ENCODE results near the gene ARID3A.

The ARID3A gene

GRCh38 chr19:982567-983170 lies 56.8 kb downstream of the ARID3A start:
- Histone ChIP-seq H3K36me3 (ENCODE audit: insufficient read depth, low read length) (peaks cover 18% of the 10 kb centered on the region; the same call in 1 of the 2 replicates), H3K9ac (ENCODE audit: insufficient read length) (no peak overlapping the region), H3K27ac (peak overlapping the region; percentile 57; the same call in 1 of the 2 replicates), H3K9me3 (ENCODE audit: low read depth, low read length) (no peaks in the 10 kb centered on the region), H3K4me3 (peak overlapping the region; percentile 78)
- no peak for TF ChIP-seq POLR2AphosphoS5 (IDR thresholded peaks at IDR 0.05; ENCODE audit: borderline replicate concordance, low read depth, low read length)
- DNase-seq (ENCODE audit: low read depth, low spot score): no peak

GRCh38 chr19:984165-984967 lies 58.5 kb downstream of the ARID3A start, which contains the start of gene WDR18:
TSS of gene WDR18 (plus strand) at chr19:984345. CDS start at chr19:984354, 9 bp downstream.
- Histone ChIP-seq H3K9ac (ENCODE audit: insufficient read length) (peak within 1 kb of the TSS; percentile 94), H3K27ac (peak within 1 kb of the TSS; percentile 91), H3K36me3 (ENCODE audit: insufficient read depth, low read length) (peaks cover 18% of the 10 kb centered on the region; the same call in 1 of the 2 replicates), H3K9me3 (ENCODE audit: low read depth, low read length) (no peaks in the 10 kb centered on the region), H3K4me3 (peak within 1 kb of the TSS; percentile 96)
- DNase-seq (ENCODE audit: low read depth, low spot score): peak; percentile 57
- TF ChIP-seq POLR2AphosphoS5 (IDR thresholded peaks at IDR 0.05; ENCODE audit: borderline replicate concordance, low read depth, low read length) (peak; percentile 57), FOXP2 (optimal IDR thresholded peaks at IDR 0.05; ENCODE audit: control extremely low read depth, extremely low read length, insufficient read depth) (no peak), EZH2 (IDR thresholded peaks at IDR 0.05) (no peak)

- H3K36me3 ChIP-seq (ENCODE audit: insufficient read depth, low read length): peaks cover 32% of the 10 kb centered on the region; the same call in 1 of the 2 replicates
- no peak overlapping the region for H3K4me3 ChIP-seq
- H3K9me3 ChIP-seq (ENCODE audit: low read depth, low read length): no peaks in the 10 kb centered on the region
- H3K9ac ChIP-seq (ENCODE audit: insufficient read length): no peak overlapping the region
- H3K27ac ChIP-seq: no peak overlapping the region
- no peak for DNase-seq (ENCODE audit: low read depth, low spot score)
- TF ChIP-seq FOXP2 (optimal IDR thresholded peaks at IDR 0.05; ENCODE audit: control extremely low read depth, extremely low read length, insufficient read depth): no peak
- no peak for TF ChIP-seq POLR2AphosphoS5 (IDR thresholded peaks at IDR 0.05; ENCODE audit: borderline replicate concordance, low read depth, low read length)
- no peak for TF ChIP-seq EZH2 (IDR thresholded peaks at IDR 0.05)
Measured at GRCh38 chr19:986083-986482, 60.2 kb downstream of the ARID3A start.

GRCh38 chr19:988081-988480 lies 62.2 kb downstream of the ARID3A start:
- H3K36me3 ChIP-seq (ENCODE audit: insufficient read depth, low read length): peaks cover 33% of the 10 kb centered on the region; the same call in 1 of the 2 replicates
- no peak overlapping the region for H3K27ac ChIP-seq
- no peak for DNase-seq (ENCODE audit: low read depth, low spot score)
- H3K9me3 ChIP-seq (ENCODE audit: low read depth, low read length): no peaks in the 10 kb centered on the region
- no peak overlapping the region for H3K4me3 ChIP-seq
- H3K9ac ChIP-seq (ENCODE audit: insufficient read length): no peak overlapping the region
- TF ChIP-seq FOXP2 (optimal IDR thresholded peaks at IDR 0.05; ENCODE audit: control extremely low read depth, extremely low read length, insufficient read depth) (no peak), POLR2AphosphoS5 (IDR thresholded peaks at IDR 0.05; ENCODE audit: borderline replicate concordance, low read depth, low read length) (no peak), EZH2 (IDR thresholded peaks at IDR 0.05) (no peak)

GRCh38 chr19:988510-988909 lies 62.7 kb downstream of the ARID3A start:
- no peak overlapping the region for H3K27ac ChIP-seq
- DNase-seq (ENCODE audit: low read depth, low spot score): no peak
- H3K9me3 ChIP-seq (ENCODE audit: low read depth, low read length): no peaks in the 10 kb centered on the region
- peaks cover 35% of the 10 kb centered on the region; the same call in 1 of the 2 replicates for H3K36me3 ChIP-seq (ENCODE audit: insufficient read depth, low read length)
- no peak for TF ChIP-seq FOXP2 (optimal IDR thresholded peaks at IDR 0.05; ENCODE audit: control extremely low read depth, extremely low read length, insufficient read depth)
- TF ChIP-seq EZH2 (IDR thresholded peaks at IDR 0.05): no peak
- TF ChIP-seq POLR2AphosphoS5 (IDR thresholded peaks at IDR 0.05; ENCODE audit: borderline replicate concordance, low read depth, low read length): no peak
- no peak overlapping the region for H3K9ac ChIP-seq (ENCODE audit: insufficient read length)
- no peak overlapping the region for H3K4me3 ChIP-seq

GRCh38 chr19:989381-990081 lies 63.7 kb downstream of the ARID3A start:
- no peaks in the 10 kb centered on the region for H3K9me3 ChIP-seq (ENCODE audit: low read depth, low read length)
- DNase-seq (ENCODE audit: low read depth, low spot score): no peak
- no peak overlapping the region for H3K27ac ChIP-seq
- no peak overlapping the region for H3K4me3 ChIP-seq
- TF ChIP-seq FOXP2 (optimal IDR thresholded peaks at IDR 0.05; ENCODE audit: control extremely low read depth, extremely low read length, insufficient read depth) (no peak), POLR2AphosphoS5 (IDR thresholded peaks at IDR 0.05; ENCODE audit: borderline replicate concordance, low read depth, low read length) (no peak), EZH2 (IDR thresholded peaks at IDR 0.05) (no peak)
- no peak overlapping the region for H3K9ac ChIP-seq (ENCODE audit: insufficient read length)
- H3K36me3 ChIP-seq (ENCODE audit: insufficient read depth, low read length): peaks cover 38% of the 10 kb centered on the region; the same call in 1 of the 2 replicates

GRCh38 chr19:990119-990571 lies 64.3 kb downstream of the ARID3A start:
- no peak overlapping the region for H3K27ac ChIP-seq
- no peaks in the 10 kb centered on the region for H3K9me3 ChIP-seq (ENCODE audit: low read depth, low read length)
- TF ChIP-seq FOXP2 (optimal IDR thresholded peaks at IDR 0.05; ENCODE audit: control extremely low read depth, extremely low read length, insufficient read depth) (no peak), EZH2 (IDR thresholded peaks at IDR 0.05) (no peak), POLR2AphosphoS5 (IDR thresholded peaks at IDR 0.05; ENCODE audit: borderline replicate concordance, low read depth, low read length) (no peak)
- H3K4me3 ChIP-seq: no peak overlapping the region
- no peak overlapping the region for H3K9ac ChIP-seq (ENCODE audit: insufficient read length)
- DNase-seq (ENCODE audit: low read depth, low spot score): no peak
- peaks cover 38% of the 10 kb centered on the region; the same call in 1 of the 2 replicates for H3K36me3 ChIP-seq (ENCODE audit: insufficient read depth, low read length)

GRCh38 chr19:990746-991145 lies 64.9 kb downstream of the ARID3A start:
- TF ChIP-seq FOXP2 (optimal IDR thresholded peaks at IDR 0.05; ENCODE audit: control extremely low read depth, extremely low read length, insufficient read depth) (no peak), POLR2AphosphoS5 (IDR thresholded peaks at IDR 0.05; ENCODE audit: borderline replicate concordance, low read depth, low read length) (no peak), EZH2 (IDR thresholded peaks at IDR 0.05) (no peak)
- Histone ChIP-seq H3K9ac (ENCODE audit: insufficient read length) (no peak overlapping the region), H3K36me3 (ENCODE audit: insufficient read depth, low read length) (peaks cover 35% of the 10 kb centered on the region; the same call in 1 of the 2 replicates), H3K27ac (no peak overlapping the region), H3K4me3 (no peak overlapping the region), H3K9me3 (ENCODE audit: low read depth, low read length) (no peaks in the 10 kb centered on the region)
- DNase-seq (ENCODE audit: low read depth, low spot score): no peak

All from SK-N-MC (cell line).